GM12873 (cell line): ENCODE data around the gene SLC8B1.
A peak's percentile ranks its signal among the peaks of the same experiment; 100 is the strongest.

Source experiments
- TF ChIP-seq, protein P1 (sequence below): IDR thresholded peaks from 2 replicates; pipeline ENCODE4 v1.5.1; 2012; ENCODE audit warnings: low read depth, mild to moderate bottlenecking, moderate library complexity, low read length, control low read depth; ENCODE audit not compliant: insufficient read depth; ENCODE audit errors: missing control alignments

The SLC8B1 gene

DNA sequence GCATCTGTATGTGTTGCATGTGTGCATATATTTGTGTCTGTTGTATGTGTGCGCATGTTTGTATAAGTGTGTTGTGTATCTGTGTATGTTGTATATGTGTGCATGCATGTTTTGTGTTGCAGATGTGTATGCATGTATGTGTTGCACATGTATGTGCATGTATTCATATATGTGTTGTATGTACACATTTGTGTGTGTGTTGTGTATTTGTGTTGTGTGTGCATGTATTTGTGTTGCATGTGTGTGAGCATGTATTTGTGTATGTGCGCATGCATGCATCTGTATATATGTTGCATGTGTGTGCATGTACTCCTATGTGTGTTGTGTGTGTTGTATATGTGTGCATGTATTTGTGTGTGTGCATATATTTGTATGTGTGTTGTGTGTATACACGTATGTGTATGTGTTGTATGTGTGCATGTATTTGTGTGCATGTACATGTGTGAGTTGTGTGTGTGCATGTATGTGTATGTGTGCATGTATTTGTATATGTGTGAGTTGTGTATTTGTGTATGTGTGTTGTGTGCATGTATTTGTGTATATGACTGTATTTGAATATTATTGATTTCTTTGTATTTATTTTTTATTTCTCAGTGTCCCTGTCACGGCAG, 16.8 kb downstream of the SLC8B1 start:
- TF ChIP-seq, protein P1, sequence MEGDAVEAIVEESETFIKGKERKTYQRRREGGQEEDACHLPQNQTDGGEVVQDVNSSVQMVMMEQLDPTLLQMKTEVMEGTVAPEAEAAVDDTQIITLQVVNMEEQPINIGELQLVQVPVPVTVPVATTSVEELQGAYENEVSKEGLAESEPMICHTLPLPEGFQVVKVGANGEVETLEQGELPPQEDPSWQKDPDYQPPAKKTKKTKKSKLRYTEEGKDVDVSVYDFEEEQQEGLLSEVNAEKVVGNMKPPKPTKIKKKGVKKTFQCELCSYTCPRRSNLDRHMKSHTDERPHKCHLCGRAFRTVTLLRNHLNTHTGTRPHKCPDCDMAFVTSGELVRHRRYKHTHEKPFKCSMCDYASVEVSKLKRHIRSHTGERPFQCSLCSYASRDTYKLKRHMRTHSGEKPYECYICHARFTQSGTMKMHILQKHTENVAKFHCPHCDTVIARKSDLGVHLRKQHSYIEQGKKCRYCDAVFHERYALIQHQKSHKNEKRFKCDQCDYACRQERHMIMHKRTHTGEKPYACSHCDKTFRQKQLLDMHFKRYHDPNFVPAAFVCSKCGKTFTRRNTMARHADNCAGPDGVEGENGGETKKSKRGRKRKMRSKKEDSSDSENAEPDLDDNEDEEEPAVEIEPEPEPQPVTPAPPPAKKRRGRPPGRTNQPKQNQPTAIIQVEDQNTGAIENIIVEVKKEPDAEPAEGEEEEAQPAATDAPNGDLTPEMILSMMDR, result no peak

DNA sequence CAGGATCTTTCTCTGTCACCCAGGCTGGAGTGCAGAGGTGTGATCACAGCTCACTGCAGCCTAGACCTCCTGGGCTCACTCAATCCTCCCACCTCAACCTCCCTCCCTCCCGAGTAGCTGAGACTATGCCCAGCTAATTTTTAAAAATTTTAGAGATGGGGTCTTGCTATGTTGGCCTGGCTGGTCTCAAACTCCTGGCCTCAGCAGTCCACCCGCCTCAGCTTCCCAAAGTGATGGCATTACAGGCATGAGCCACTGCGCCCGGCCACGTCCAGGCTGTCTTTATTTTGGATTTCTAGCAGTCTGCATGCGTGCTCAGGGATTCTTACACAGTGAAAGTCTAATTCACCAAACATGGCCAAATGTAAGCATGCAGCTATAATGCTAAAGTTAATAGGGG, 17.8 kb downstream of the SLC8B1 start:
- TF ChIP-seq, protein P1, result no peak

DNA sequence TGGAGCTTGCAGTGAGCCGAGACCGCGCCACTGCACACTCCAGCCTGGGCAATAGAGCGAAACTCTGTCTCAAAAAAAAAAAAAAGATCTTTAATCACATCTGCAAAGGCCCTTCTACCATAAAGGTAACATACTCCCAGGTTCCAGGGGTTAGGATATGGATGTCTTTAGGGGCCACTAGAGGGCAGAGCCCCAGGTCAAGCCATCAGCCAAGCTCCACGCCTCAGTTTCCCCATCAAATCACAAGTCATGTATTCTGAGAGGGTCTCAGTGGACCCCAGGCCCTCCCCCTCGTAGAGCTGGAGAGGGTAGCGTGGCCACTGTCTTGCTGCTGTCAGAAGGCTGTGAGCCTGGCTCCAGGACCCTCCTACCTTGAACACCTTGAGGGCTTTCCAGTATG, 18.8 kb downstream of the SLC8B1 start:
- TF ChIP-seq, protein P1, result peak; percentile 18

DNA sequence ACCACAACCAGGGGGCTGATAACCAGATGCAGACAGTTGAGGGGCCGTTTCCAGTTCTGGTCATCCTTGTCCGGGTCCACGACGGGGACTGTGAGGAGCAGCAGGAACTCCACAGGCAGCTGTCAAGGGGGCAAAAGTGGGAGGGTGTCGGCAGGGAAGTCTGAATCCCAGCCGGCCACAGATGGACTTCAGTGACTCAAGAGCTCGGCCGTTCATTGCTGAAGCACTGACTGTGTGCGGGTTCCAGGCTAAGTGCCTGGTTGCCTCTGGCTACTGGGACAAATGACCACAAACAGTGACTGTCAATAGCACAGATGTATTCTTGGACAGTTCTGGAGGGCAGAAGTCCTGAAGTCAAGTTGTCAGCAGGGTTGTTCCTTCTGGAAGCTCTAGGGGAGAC, 19.6 kb downstream of the SLC8B1 start:
- TF ChIP-seq, protein P1, result no peak

DNA sequence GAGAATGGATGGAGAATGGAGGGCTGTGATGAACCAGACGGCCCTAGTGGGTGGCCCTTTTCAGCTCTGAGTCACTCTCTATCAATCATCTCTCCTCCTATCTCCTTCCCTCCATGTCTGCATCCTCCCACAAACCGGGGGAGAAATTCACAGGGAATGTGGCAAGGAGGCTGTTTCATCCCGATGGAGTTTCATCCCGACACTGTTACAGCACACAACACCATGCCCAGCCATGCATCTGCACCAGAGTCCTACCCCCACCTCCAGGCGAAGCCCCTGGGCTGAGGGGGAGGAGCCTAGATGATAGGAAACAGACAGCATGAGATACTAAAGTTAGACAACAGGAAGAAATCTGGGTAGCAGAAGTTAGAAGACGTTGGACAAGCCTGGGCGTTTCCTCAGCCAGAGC, 20.8 kb downstream of the SLC8B1 start:
- TF ChIP-seq, protein P1, result no peak

DNA sequence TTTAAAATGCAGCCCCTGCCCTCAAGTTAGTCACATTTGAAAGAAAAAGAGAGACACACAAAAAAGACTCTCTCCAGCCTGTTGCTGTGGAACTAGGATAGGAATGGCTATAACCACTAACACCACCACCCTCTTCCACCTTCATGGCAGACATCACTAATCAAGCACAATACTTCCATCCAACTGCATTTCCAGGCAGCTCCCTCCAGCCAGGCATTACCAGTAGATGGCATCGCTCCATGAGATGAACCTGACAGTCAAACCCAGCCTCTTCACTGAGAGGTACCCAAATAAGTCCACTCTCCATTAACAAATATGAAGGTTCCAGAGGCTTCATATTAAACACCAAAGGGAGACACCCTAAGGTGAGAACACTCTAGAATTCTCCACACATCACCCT, 24.4 kb downstream of the SLC8B1 start:
- TF ChIP-seq, protein P1, result peak; percentile 25

DNA sequence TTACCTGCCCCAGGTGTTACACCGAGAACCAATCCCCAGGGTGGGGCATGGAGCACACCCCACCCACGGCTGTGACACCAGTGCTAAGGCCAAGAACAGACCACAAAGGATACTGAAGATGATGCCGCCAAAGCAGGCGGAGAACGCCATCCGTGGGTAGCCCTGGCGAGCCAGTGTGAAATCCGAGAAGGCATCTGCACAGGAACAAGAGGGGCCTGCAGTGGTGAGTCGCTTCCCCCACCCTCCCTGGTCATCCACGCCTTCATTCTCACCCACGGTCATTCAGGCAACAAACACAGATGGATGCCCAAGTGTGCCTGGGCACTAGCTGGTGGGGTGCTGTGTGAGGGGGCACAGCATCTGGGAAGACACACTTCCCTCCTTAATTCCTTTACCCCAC, 28.5 kb downstream of the SLC8B1 start:
- TF ChIP-seq, protein P1, result no peak

DNA sequence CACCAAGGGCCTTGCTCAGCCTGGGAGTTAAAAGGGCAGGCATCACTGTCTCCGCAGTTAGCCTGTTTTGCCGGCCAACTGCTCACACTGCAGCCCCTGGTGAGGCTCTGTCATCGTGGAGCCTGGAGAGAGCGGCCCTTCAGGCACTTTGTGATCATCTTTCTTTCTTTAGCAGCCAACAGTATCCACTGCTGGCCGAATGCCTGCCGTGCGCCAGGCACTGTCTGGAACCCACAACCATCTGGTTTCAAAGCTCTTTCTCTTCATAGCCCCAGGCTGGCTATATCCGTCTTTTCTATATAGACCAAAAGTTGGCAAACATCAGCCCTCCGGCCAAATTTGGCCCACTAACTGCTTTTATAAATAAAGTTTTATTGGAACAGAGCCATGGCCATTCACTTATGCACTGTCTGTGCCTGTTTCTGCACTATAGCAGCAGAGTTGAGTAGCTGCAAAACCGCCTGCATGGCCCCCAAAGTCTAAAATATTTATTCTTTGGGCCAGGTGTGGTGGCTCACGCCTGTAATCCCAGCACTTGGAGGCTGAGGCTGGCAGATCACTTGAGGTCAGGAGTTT, 29.5 kb downstream of the SLC8B1 start:
- TF ChIP-seq, protein P1, result no peak
